Pulmonary artery endothelial cell (primary cell): ENCODE measurements around the gene DOCK4. TPM values are rescaled to one million over a fixed set of nuclear protein-coding genes. Genes with fewer than 3 reads are reported as not detected.
A peak's percentile ranks its signal among the peaks of the same experiment; 100 is the strongest.

Source experiments
- DNase-seq: peaks from one replicate; pipeline ENCODE4 v3.0.0-alpha.2; 2011; ENCODE audit warnings: low read depth, low spot score
- total RNA-seq: library from RNA; depleted of rRNA; stranded (reverse); fragments of >200 nt; gene quantifications from 2 replicates; pipeline ENCODE4 v1.2.3, GENCODE V29; 2014

DOCK4 gene
- total RNA-seq, 1 donor from 2014 or later, result 198 TPM

DNA sequence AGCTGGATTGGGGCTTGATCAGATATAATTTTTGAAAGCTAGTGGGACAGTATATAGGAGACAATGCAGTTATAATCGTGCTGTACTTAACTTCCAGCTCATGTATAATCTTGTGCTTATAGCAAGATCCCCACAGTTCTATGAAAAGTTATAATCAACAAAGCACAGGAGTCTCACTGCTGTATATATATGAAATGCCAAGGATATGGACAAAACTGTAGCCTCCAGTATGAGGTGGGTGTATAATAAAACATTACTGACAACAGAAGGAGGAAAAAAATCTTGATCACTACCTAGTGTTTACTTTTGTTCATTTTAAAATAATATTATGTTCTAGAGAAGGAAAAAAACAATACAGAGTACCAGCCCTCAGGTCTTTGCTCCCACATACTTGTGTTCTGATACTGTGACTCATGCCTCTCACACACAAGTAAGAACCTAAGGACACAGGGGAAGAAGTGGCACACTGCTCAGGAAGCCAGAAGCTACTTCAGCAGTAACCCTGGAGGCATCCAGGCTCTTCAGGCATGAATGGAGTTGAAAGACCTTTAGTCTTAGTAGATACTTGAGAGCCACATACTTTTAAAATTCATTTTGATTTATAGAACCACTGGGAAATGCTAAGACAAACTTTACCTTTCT lies 378.2 kb downstream of the DOCK4 start:
- peak; percentile 71 for DNase-seq

DNA sequence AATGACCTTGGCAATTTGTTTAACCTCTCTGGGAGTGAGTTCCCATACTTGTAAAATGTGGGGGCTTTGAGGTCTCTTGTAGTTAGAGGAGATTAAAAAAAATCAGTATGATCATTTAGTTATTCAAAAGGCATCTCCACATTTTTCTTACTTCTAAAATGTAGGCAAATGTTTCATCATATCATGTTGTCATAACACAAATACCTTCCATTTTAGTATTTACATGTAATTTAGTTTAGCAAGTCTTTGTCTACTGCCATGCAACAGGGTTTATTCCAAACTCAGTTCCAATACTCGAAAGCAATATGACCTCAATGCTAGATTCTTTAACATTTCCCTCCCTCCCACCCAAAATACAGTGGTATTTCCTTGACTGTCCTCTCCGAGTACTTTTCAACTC lies 381.2 kb downstream of the DOCK4 start:
- DNase-seq, result no peak

- no peak for DNase-seq
Measured at GRCh38 chr7:111823826-111824225, 382.4 kb downstream of the DOCK4 start.

- DNase-seq, result no peak
Measured at GRCh38 chr7:111821046-111821445, 385.2 kb downstream of the DOCK4 start.

- DNase-seq, result no peak
Measured at GRCh38 chr7:111820621-111821020, 385.6 kb downstream of the DOCK4 start.

DNA sequence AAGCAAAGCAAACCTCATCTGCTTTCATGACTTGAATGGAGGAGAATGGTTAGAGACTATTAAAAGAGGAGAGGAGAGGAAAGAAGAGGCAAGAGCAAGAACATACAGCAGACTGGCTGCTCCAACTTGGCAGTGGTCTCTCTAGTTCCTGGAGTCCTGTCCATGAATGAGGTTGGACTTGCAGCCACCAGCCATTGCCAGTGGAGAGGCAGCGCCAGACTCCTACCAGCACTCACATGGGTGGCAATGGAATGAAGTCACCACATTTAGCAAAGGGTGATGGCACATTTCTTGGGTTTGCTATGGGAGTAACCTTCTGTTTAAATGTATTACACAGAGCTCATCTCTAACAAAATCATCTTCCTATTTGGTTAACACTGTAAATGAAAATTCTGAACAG lies 386.1 kb downstream of the DOCK4 start:
- DNase-seq, result no peak

DNA sequence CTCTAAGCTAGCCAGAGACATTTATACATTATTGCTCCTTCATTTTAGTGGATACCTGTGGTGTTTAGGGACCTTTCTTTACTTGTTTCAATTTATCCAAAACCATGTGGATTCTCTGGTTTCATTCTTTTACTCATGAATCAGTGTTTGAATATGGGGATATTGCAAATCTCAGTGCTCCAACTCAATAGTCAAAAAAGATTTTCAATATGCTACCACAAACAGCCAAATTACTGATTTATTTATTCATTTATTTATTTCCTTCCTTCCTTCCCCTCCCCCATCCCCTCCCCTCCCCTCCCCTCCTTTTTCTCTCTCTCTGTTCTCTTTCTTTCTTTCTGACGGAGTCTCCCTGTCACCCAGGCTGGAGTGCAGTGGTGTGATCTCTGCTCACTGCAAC lies 390.8 kb downstream of the DOCK4 start:
- no peak for DNase-seq

- no peak for DNase-seq
Measured at GRCh38 chr7:111813306-111813705, 392.9 kb downstream of the DOCK4 start.

DNA sequence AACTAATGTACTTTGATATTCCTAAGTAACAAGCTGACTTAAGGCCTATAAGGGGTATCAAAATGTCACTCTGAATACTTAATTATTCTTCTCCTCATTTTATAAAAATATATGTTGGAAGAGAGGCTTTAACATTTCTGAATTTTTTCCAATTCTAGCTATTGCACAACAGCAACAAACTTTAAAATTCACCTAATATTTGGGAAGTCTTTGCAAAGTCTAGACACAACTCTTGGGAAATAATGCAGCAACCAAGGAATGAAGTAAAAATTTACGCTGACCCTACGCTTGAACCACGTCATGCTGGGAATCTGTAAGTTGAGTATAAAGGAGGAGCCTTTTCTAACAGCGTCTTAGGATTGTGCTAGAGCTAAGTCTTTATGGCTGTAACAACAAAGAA lies 400.0 kb downstream of the DOCK4 start:
- no peak for DNase-seq

DNA sequence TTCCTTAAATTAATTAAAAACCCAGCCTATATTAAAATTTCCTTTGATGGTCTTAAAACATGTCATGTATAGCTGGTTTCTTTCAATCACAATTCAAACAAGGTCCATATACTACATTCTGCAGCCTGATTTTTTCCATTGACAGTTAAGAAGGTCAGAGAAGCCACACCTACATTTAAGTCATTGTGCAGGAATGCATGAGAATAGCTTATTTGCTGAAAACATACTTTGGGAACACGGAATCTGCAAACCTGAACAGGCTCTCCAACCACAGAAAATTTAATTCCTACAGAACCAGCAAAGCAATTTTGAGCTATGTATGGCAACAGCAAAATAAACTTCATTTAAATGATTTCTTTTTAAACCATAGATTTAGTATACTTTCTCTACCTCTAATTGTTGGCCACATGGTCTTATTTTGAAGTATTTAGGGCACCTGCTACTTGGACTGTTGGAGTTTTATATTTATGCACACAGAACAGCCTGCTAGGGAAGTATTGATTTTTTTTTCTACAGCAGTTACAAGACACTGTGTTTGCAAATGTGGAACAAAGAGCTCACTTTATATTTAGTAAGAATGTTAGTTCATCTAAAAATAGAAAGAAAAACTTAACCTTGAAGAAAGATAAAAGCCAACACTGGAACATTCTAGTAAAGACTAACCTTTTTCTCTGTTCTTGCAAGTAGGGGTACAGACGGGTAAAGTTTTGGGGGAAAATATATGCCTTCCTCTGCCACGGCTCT lies 403.0 kb downstream of the DOCK4 start:
- DNase-seq, result no peak

- no peak for DNase-seq
Measured at GRCh38 chr7:111802194-111802772, 403.9 kb downstream of the DOCK4 start.

DNA sequence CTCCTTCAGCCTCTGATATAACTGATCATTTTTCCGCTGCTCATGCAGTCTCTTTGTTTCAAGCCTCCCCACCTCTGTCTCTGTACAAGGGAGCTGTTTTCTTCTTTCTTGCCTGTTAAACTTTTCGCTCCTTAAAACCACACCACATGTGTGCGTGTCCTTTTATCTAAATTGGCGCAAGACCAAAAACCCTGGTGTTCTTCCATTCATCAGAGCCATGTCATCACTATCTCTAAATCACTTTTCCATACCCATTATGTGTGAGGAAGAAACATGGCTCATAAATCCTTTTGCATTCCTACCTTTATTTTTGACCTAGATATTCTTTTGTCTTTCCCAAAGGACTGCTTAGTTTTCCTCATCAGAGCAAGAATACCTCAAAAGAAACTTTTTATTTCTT lies 404.9 kb downstream of the DOCK4 start:
- DNase-seq, result no peak

DNA sequence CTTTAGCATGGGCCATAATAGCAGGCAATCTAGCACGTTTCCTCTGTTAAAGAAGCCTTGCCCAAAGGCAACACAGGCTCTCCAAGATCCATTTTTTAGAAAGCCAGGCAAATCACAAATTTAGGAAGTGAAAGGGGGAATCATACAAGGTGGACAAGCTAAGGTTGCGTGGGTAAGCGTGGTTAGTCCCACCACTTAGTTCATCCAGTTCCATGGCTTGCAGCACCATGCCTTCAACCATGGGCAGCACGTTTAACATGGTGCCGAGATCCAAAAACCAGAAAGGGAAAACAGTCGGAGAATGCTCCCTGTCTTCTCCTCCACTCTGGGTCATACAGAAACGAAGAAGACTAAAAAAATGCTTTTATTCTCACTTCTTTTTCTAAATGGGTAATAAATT lies 409.5 kb downstream of the DOCK4 start:
- no peak for DNase-seq

- no peak for DNase-seq
Measured at GRCh38 chr7:111789870-111790269, 416.3 kb downstream of the DOCK4 start.

- DNase-seq, result no peak
Measured at GRCh38 chr7:111789048-111789320, 417.2 kb downstream of the DOCK4 start.

DNA sequence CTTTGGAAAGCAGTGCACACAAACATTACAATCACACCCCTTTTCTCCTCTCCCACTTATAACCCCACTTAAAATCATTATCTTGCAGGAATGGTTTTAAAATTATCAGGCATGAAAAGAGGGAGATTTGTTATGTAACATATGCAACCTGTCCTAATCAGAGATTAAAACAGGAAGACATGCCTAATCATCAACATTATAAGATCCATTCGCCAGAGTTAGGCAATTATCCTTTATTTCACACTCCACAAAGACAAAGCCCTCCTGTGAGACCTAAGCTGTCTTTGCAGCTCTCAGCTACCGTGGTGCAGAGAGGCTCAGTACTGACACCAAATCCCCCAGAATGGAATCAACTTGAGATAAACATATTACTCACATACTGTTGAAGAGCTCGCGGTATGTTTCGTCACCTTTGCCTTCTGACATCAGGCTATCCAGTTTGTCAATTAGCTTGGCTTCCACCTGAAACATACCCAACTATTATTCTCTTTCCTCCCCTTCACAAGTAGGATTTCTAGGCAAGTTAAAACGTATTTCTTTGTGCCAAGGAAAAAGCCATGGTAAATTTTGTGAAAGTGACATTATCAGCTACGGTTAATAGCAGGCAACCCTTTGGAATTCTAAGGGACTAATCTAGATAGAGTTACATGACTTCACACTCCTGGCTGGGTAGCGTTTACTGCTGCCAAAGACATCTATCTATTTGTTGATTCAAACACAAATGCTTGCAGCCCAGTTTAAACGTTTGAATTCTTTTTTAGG lies 417.7 kb downstream of the DOCK4 start:
- no peak for DNase-seq

DNA sequence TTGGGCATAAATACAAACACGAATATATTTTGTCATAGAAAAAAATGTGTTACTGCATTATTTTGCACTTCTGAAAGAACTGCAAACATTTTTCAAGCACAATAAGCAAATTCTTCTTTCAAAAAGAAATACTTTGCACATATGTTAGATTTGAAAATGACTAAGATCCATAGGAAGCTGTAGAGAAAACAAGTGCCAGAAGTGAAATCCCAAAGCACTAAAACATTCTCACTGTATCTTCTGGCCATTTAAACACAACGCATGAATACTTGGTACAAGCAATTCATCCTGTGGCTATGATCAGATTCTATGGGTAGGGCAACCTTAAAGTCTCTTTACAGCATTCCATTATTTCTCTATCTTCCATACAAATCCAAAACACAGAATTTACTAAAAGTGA lies 418.5 kb downstream of the DOCK4 start:
- DNase-seq, result no peak

DNA sequence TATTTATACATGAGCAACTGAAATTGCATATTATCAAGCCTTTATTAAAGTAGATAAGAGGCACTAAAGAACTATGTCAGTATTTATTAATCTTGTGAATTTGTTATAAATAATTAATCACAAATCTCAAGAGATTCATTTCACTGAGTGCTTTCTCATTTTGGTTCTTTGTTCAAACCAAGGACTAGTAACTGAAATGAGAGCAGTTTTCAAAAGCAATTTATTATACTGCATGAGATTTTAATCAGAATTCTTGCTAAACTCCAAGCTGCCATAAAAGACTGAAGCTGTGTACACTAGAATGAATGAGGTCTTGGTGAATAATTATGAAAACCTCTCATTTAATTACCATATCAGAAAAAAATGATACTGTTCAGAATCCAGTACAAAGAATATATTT lies 419.1 kb downstream of the DOCK4 start:
- no peak for DNase-seq

GRCh38 chr7:111785076-111785475 lies 421.1 kb downstream of the DOCK4 start:
- no peak for DNase-seq

DNA sequence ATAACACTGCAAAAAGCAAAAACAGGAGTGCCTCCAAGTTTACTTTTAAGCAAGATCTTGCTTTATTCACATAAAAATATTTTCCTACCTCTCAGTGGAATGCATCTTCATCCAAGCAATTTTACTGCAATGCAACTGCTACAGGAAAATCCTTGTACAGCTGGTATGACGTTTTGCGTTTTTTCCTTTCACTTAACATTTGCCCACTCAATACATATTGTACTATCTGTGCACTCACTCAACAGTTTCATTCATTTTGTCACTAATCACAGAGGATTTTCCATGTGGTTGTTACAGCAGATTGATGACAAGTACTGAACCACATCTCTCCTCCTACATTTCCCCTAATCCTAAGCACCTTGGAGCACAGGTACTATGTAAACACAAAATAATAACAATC lies 421.9 kb downstream of the DOCK4 start:
- no peak for DNase-seq

- no peak for DNase-seq
Measured at GRCh38 chr7:111783854-111784253, 422.3 kb downstream of the DOCK4 start.

- no peak for DNase-seq
Measured at GRCh38 chr7:111780527-111780926, 425.7 kb downstream of the DOCK4 start.
